MV-4-11 (cell line): ENCODE measurements around the gene TF.
"Not testable (repeated sequence)": the region's sequence is repeated elsewhere in the genome, so short reads cannot be mapped to it uniquely, and the experiment has no call there.

Experiments
- DNase-seq: peaks from one replicate; lab custom pipeline; 2025; lab: John Stamatoyannopoulos, UW

Gene TF

DNA sequence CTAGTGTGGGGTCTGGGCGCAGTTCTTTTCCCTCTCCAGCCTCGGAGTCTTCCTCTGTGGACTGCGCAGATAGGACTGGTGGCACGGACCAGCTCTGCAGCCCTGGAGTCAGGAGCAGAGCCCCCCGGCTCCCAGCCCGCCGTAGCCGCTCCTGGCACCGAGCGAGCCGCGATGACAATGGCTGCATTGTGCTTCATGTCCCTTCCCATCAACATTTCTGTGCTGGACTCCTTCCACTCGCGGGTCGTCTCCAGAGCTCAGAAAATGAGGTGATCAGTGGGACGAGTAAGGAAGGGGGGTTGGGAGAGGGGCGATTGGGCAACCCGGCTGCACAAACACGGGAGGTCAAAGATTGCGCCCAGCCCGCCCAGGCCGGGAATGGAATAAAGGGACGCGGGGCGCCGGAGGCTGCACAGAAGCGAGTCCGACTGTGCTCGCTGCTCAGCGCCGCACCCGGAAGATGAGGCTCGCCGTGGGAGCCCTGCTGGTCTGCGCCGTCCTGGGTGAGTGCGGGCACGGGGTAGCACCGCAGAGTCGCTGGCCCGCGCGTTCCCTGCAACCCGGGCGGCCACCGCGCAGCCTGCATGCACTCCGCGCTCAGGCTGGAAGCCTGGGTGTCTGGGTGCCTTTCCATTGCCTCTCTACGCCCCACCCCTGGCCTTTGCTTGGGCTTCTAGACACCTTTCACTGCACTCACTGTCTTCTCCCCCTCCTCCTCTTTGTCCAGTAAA lies at the start of gene TF:
TSS of gene TF (plus strand) at position 413 of the 731 bp plus-strand sequence. CDS start at position 461, 48 bp downstream.
- no peak for DNase-seq

DNA sequence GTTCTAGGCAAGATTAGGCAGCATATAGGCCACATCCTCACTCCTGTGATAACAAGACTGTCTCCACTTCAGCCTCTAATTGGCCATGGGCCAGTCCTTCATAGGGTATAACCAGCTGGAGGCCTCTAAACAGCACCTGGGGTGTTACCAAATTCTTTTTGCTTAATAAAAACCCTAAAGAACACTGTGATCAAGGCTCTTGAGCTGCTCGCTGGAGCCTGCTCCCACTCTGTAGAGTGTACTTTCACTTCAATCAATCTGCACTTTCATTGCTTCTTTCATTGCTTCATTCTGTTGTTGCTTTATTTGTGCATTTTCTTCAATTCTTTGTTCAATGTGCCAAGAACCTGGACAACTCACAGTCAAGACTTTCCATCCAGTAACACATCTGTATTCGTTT lies 48.2 kb upstream of the TF start:
- DNase-seq = no peak

DNA sequence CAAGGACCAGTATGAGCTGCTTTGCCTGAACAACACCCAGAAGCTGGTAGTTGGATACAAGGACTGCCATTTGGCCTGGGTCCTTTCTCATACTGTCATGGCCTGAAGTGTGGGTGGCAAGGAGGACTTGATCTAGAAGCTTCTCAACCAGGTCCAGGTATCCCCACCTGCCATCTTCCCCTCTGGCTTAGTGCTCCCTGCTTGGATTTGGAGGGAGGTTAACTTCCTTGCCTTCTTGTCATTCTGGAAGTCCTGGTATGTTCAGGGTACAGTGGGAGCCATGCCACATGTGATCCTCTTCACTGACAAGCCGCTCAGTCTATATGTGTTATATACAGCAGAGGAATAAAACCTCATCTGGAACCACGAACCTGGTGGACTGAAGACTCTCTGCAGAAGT lies 46.7 kb upstream of the TF start:
- DNase-seq = no peak

DNA sequence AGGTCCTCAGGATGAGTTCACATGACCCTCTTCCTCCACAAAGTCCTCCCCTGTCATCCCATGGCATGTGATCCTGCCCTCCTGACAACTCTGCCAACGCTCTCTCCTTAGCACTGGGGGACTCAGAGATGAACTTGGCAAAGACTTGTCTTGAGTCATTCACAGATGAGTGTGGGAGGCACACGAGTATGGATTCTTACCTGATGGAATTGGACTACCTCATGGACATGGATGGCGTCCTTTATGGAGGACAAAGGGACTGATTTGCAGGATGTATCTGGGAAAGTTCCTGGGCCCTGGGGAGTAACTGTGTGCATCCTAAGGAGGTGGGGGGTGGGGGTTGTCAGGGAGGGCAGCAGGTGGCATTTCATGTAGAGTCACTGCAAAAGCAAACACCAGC lies 46.3 kb upstream of the TF start:
- no peak for DNase-seq

DNA sequence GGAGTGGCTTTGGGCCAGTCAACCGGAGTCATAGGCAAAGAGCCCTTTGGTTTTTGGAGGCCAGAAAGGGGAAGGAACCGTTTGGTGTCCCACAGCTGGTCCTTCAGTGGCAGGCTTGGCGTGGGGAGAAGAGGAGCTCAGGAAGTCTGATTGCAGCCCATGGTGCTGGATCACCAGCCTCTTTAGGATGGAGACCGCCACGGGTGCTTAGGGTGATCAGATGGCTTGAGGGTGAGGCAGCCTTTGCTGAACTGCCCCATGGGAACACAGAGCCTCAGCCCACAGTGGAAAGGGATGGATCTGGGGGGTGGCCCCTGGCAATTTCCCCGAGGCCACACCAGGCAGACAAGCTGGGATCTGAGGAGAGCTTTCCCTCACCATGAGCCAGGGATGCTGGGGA lies 45.8 kb upstream of the TF start:
- no peak for DNase-seq

DNA sequence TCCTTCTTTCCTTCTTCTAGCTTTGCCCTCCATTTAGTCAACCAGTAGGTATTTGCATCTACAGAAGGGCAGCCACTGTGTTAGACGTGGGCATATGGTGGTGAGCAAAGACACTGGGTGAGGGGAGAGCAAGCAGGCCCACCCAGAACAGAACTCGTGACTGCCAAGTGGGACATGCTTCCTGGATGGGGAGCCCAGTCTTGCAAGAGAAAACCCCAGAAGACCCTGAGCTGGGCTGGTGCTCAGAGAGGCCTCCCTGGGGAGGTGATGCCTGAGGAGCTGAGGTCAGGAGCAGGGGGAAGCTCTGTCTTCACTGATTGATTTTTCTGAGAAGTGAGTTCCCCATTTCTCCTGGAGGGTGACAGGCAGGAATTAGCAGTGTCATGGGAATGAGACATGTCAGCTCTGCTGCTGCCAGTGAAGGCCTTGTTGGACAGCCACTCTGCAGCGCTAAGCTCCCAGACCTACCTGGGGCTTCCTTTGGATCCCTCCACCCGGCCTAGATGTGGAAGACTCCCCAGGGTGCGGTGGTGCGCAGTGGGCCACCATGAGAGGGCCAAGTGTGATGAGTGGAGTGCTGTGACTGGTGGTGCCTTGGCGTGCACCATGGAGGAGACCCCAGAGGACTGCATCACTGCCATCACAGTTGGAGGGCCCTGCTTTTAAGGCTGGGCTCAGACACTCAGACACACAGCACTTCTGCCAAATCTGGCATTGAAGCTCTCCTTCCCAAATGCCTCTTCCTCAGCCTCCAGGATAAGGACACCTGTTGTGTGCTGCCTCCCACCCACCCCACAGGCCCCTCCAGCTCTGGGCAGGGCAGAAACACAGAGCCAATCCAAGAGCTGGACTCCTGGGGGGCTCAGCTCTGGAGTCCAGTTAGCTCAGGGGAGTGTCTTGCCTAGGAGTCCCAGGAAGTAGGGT lies 44.5 kb upstream of the TF start:
- no peak for DNase-seq

DNA sequence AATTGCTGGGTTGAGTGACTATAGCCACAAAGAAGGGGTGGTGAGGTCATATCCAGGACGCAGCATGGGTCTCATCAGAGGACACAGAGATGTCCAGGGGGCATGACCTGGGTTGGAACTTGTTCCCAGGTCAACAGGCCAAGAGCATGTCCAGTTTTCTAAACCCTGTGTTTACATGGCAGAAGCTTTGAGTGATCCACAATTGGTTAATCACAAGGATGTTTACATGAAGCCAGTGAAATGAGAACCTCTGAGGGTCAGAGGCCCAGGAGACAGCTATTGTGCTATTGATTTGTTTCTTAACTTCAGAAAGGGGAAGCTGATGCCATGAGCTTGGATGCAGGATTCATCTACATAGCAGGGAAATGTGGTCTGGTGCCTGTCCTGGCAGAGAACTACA lies 42.3 kb upstream of the TF start:
- no peak for DNase-seq

DNA sequence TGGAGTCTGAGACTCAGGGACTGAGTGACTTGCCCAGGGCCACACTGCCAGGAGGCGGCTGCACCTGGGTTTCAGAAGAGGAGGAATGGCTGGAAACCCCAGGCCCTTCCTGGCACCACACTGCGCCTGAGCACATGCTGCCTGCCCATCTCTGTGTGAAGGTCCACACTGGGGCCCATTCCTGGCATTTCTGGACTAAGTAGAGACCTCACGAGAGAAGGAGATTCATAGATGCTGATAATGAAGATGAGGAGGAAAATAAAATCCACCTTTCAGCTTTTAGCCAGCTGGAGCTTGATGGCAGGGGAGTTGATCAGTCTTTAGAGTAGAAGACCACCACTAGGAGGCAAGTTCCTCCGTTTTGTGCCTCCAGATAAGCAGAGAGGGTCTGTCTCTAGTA lies 40.2 kb upstream of the TF start:
- no peak for DNase-seq

DNA sequence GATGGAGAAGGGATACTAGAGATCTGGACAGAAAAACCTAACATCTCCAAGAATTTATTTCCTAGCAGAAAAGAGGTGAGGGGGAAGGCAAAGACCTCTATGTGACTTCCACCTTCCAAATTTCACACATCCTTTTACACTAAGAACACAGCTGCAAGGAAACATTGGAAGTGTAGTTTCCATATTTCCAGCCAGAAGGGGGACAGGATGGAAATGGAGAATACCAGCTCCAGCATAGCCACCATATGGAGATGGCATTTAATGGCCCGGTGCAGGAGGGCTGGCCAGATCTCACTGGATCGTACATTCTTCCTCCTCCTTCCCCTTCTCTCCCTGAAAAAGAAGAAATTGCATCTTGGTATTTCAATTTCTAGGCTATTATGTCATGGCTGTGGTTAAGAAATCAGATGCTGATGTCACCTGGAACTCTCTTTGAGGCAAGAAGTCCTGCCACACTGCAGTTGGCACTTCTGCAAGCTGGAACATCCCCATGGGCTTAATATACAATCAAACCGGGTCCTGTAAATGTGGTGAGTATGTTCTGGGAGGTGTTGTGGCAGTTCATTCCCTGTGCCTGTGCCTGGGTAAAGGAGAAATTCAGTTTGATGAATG lies 36.9 kb upstream of the TF start:
- DNase-seq = no peak

DNA sequence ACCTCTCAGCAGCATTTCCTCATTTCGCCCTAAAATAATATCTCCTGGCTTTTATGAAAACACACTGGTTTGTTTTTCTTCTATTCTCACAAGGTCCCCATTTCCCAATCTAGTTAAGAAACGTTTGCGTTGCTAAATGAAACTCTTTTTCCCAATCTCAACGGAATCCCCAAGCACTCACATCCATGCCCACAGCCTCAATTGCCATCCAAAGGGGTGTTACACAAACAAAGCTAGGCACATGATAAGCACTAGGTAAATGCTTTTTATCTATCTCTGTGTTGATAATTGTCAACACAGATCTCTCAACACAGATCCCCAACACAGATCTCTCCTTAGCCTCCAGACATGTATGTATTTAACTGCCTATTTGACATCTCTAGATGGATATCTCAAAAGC lies 35.2 kb upstream of the TF start:
- no peak for DNase-seq

DNA sequence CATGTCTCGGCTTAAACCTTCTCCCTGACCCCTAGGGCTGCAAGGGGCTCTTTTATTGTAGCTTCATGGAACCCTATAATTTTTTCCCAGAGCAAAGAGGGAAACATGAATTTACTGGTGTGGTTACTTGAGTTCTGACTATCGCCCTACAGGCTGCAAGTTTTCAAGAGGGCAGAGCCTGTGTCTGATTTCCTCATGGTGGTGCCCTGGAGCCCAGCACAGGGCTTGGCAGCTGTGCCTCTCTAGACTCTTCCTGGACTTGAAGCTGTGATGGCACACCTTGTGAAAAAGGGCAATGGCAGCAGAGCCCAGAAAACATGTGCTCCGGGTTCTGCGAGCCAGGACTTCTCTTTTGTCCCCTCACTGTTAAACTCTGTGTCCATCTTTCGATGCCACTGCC lies 34.2 kb upstream of the TF start:
- no peak for DNase-seq

DNA sequence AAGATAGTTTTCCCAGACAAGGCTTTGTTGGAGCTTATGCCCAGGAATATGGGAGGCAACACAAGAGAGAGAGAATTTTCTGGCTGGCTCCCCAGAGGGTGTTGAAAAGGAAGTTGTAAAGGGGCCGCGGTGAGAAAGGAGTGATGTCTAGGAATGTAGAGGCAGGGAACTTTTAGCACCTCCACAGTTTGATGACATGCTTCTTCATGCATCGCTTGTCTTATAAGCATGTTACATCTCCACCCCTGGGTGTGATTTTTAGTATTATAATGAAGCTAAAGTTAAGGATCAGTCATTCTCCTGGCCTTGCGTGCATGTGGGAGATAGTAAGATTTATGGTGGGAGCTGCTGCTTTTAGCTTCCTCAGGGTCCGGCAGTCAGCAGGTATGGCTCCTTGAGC lies 32.8 kb upstream of the TF start:
- DNase-seq = no peak

DNA sequence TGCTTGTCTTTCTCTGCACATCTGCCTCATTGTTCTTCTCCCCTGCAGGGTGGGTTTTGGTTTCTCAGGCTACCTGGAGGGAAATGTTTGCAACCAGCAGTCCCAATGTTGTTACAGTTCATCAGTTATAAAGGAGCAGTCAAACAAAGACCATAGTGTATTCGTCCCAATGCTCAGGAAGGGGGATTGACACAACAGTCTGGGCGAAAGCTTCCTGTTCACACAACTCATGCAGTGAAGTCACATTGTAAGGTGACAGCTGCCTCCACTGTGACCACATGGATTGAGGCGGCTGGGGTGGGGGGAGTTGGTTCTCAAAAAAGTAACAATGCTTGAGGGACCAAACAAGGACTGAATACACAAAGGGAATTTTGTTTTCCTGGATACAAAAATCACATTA lies 28.8 kb upstream of the TF start:
- DNase-seq = no peak

DNA sequence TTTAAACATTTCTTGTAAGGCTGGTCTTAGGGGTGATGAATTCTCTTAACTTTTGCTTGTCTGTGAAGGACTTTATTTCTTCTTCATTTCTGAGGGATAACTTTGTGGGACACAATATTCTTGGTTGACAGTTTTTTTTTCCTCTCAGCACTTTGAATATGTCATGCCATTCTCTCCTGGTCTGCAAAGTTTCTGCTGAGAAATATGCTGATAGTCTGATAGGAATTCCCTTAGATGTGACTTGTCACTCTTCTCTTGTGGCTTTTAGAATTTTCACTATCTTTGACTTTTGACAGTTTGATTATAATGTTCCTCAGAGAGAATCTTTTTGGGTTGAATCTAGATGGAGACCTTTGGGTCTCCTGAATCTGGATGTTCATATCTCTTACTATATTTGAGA lies 23.3 kb upstream of the TF start:
- DNase-seq = no peak

DNA sequence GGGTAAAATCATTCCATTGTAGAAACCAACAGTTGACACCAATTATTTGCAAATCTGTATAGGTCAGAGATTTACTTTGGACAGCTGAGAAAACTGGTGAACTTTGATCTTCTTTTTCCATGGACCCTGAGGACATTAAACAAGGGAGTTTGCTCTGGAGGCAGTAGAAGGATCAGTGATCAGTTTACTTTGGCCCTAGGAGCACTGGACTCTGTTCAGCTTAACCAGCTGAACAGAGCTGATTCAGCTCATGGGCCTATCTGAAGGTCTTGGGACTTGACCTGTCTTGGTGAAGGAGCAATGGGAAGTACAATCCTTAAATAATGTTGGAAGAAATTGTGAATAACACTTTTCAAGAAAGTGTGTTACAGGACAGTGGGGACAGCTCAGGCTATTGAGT lies 15.2 kb upstream of the TF start:
- DNase-seq = no peak

DNA sequence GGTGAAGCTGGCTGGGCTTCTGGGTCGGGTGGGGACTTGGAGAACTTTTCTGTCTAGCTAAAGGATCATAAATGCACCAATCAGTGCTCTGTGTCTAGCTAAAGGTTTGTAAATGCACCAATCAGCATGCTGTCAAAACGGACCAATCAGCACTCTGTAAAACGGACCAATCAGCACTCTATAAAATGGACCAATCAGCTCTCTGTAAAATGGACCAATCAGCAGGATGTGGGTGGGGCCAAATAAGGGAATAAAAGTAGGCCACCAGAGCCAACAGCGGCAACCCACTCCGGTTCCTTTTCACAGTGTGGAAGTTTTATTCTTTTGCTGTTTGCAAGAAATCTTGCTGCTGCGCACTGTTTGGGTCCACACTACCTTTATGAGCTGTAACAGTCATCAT lies 14.0 kb upstream of the TF start:
- DNase-seq = not testable (repeated sequence)

DNA sequence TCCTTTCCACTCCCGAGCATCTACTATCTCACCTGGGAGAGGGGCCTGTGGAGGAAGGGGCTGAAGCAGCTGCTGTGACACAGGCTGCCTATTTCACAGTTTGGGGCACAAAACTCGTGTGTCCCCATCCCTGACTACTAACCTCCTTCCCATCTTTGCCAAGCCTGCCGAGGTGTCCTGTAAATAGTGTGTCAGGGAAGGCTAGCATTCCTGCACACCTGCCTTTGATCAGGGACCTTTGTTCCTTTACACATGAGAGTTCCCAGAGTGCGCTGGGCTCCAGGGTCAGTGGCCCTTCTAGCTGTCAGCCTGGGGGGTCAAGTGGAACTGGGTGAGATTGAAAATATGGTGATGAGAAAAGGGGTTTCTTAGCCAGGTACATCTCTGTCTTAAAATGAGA lies 13.0 kb upstream of the TF start:
- no peak for DNase-seq

DNA sequence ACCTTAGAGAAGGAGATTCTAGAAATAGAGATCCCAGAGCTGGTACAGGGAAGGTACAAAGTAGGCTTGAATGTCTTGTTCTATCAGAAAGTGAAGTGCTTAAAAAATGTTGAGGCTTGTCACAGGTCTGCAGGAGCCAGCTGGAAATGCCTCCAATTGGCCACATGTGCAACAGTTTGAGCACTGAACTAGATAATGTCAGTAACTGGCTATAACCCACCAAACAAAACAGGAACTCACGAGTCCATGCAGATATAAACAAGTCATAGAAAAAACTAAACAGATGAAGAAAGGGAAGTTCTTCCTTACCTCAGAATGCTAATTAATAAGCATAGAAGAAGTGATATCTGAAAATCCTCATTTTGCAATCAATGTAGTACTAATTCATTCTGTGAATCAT lies 11.9 kb upstream of the TF start:
- peak; percentile 37 for DNase-seq

DNA sequence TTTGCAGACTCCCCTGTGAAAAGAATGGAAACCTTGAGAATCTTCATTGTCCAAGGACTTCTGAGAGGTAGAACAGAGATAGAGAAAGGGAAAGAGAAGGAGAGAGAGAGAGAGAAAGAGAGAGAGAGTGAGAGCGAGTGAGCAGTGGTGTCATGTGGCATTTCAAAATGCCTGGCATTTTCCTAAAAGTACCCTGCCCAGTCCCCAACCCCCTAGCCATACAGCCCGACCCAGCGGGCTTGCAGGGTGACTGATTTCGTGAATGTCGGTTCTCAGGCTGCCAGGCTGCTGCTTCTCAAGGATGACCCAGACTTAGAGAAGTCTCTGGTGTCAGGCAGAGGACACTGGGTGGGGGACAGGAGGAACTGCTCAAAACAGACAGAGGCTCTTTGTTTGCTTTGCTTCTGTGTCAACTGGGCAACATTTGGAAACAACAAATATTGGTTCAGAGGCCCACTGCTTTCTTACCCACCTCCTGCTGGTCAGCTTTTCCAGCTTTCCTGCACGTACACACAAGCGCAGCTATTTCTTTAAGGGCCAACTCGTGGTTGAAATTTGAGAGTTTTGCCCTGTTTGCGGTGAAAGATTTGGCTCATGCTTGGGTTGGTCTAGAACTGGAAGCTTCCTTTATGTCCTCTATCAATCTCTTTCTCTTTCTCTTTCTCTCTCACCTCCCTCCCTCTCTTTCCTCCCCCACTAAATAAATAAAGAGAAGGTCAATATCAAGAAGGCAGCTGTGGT lies 3.7 kb upstream of the TF start:
- DNase-seq = no peak

DNA sequence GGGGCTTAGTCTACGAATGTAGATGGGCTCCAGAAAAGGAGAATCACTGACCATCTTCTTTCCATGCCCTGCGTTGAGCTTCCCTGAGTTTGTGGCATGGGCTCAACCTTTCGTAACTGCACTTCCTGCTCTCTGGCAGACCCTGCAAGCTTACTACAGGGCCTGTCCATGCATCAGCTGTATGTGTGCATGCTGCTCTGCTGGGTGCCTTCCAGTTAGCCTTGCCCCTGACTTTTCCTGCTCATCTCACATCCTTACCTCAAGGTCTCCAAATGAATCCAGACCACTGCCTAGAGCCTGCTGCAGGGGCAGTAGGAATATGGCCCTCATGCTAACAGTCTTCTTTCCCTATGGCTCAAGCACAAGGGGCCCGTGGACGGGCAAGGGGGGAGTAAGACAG lies 2.0 kb upstream of the TF start:
- DNase-seq = no peak

DNA sequence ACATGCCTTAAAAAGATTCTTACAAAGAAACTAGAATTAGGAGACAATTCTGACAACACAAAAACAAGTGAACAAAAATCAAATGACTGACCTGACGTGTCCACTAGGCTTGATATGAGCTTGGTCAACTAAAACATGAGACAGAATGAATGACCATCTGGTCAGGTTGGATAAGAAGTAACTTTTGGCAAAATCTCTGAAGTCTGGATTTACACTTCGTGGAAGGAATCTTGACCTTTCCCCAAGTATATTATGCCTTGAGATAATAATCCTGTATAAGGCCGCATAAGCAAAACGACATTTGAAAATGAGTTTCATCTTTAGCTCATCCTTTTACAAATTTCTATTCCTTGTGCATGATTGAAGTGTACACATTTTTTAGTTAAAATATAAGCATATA lies 1.1 kb upstream of the TF start:
- DNase-seq = no peak

DNA sequence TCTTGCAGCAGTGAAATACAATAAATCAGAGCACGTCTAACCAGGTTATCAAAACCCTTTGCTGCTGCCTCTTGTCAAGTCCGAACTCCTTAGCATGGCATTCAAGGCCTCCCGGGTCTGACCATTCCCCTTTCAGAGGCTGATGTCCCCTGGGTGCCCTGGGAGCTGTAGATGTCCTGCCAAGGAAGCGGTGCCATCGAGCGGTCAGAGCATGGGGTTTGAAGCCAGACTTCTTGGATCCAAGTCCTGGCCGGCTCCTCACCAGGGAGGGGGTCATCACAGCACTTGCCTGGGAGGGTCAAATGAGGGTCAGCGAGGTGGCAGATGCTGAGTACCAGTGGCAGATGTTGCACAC lies 496 bp downstream of the TF start:
- no peak for DNase-seq

DNA sequence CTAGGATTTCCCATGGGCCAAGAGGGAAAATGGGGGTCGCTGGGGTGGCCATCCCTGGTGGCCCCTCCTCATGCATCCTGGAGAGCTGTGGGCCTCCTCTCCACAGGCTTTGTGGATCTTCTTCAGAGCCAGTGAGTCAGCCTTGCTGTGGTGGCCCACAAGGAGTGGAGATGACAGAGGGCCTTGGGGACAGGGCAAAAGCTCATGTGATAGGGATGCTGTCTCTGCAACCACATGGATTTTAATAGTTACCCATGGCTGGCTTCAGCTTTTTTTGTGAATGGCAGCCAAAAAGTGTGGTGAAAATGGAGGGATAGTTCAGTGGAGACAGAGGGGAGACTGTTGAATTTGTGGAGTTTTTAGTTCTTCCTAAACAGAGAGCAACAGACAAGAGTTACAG lies 1.2 kb downstream of the TF start:
- no peak for DNase-seq
